HEK293 (cell line): Measurements from ENCODE around the gene OLA1.

ENCODE experiments used
- GFI1B ChIP-seq: fragments of 450-650 bp; formaldehyde crosslinking; IDR thresholded peaks from 2 replicates; pipeline ENCODE4 v1.5.1; 2016; ENCODE audit warnings: missing biosample characterization, missing genetic modification characterization
- YY1 ChIP-seq: fragments of 450-650 bp; formaldehyde crosslinking; IDR thresholded peaks from 2 replicates; pipeline ENCODE4 v1.5.1; 2018; ENCODE audit warnings: missing biosample characterization, missing genetic modification characterization
- ZBTB7A ChIP-seq: fragments of 450-650 bp; formaldehyde crosslinking; IDR thresholded peaks from 2 replicates; pipeline ENCODE4 v1.5.1; 2016; ENCODE audit warnings: low read depth, missing biosample characterization, missing genetic modification characterization
- ZEB2 ChIP-seq: fragments of 450-650 bp; formaldehyde crosslinking; IDR thresholded peaks from 2 replicates; pipeline ENCODE4 v1.5.1; 2016; ENCODE audit warnings: missing biosample characterization, missing genetic modification characterization
- ZFP3 ChIP-seq: fragments of 450-650 bp; formaldehyde crosslinking; IDR thresholded peaks from 2 replicates; pipeline ENCODE4 v1.5.1; 2016; ENCODE audit warnings: low read depth, missing biosample characterization, missing genetic modification characterization
- ZFP69B ChIP-seq: fragments of 450-650 bp; formaldehyde crosslinking; IDR thresholded peaks from 2 replicates; pipeline ENCODE4 v1.5.1; 2016; ENCODE audit warnings: missing biosample characterization, missing genetic modification characterization
- ZNF223 ChIP-seq: fragments of 450-650 bp; formaldehyde crosslinking; IDR thresholded peaks from 2 replicates; pipeline ENCODE4 v1.5.1; 2016; ENCODE audit warnings: missing biosample characterization, missing genetic modification characterization
- ZNF350 ChIP-seq: fragments of 450-650 bp; formaldehyde crosslinking; IDR thresholded peaks from 2 replicates; pipeline ENCODE4 v1.5.0; 2017; ENCODE audit warnings: missing biosample characterization, mild to moderate bottlenecking, missing genetic modification characterization
- ZNF510 ChIP-seq: fragments of 450-650 bp; formaldehyde crosslinking; IDR thresholded peaks from 2 replicates; pipeline ENCODE4 v1.5.1; 2018; ENCODE audit warnings: mild to moderate bottlenecking, missing genetic modification characterization, missing biosample characterization; ENCODE audit not compliant: insufficient replicate concordance
- ZNF777 ChIP-seq: fragments of 450-650 bp; formaldehyde crosslinking; IDR thresholded peaks from 2 replicates; pipeline ENCODE4 v1.5.1; 2017; ENCODE audit warnings: missing biosample characterization, missing genetic modification characterization, borderline replicate concordance
- TF ChIP-seq, protein P1 (sequence below): fragments of 450-650 bp; formaldehyde crosslinking; IDR thresholded peaks from 2 replicates; pipeline ENCODE4 v1.5.1; 2016; ENCODE audit warnings: missing biosample characterization, missing genetic modification characterization
- TF ChIP-seq, protein P2 (sequence below): fragments of 450-650 bp; formaldehyde crosslinking; IDR thresholded peaks from 2 replicates; pipeline ENCODE4 v1.5.1; 2016; ENCODE audit warnings: missing biosample characterization, missing genetic modification characterization

DNA sequence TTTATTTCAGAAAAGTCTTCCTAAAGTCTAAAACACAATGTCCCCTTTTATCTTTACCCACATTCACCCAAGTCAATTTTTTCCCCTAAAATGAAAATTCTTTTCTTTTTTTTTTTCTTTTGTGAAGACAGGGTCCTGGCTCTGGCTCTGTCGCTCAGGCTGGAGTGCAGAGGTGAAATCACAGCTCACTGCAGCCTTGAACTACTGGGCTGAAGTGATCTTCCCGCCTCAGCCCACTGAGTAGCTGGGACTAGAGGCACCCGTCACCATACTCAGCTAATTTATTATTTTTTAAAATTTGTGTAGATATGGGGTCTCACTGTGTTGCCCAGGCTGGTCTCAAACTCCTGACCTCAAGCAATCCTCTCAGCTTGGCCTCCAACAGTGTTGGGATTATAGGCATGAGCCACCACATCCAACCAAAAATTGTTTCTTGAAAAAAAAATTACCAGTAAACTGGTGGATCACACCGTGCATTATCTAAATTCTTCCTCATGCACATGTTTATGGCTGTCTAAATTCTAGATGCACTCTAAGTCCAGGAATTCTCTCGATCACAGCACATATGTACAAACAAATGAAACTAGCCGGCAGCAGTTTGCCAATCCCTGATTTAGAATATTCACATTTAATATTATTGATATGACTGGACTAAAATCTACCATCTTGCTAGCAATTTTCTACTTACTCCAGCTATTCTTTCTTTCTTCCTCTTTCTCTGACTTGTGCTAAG is 56.8 kb downstream of the OLA1 start:
- TF ChIP-seq YY1 (tag by site-specific recombination) (no peak), ZBTB7A (tag by site-specific recombination) (no peak), ZNF777 (tag by site-specific recombination) (no peak), ZNF510 (tag by site-specific recombination) (no peak), ZNF350 (no peak), ZFP3 (tag by site-specific recombination) (no peak), ZNF223 (no peak), ZFP69B (tag by site-specific recombination) (no peak), ZEB2 (no peak), GFI1B (no peak)
- TF ChIP-seq, protein P1, sequence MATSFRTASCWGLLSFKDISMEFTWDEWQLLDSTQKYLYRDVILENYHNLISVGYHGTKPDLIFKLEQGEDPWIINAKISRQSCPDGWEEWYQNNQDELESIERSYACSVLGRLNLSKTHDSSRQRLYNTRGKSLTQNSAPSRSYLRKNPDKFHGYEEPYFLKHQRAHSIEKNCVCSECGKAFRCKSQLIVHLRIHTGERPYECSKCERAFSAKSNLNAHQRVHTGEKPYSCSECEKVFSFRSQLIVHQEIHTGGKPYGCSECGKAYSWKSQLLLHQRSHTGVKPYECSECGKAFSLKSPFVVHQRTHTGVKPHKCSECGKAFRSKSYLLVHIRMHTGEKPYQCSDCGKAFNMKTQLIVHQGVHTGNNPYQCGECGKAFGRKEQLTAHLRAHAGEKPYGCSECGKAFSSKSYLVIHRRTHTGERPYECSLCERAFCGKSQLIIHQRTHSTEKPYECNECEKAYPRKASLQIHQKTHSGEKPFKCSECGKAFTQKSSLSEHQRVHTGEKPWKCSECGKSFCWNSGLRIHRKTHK (tag by site-specific recombination) = no peak
- TF ChIP-seq, protein P2, sequence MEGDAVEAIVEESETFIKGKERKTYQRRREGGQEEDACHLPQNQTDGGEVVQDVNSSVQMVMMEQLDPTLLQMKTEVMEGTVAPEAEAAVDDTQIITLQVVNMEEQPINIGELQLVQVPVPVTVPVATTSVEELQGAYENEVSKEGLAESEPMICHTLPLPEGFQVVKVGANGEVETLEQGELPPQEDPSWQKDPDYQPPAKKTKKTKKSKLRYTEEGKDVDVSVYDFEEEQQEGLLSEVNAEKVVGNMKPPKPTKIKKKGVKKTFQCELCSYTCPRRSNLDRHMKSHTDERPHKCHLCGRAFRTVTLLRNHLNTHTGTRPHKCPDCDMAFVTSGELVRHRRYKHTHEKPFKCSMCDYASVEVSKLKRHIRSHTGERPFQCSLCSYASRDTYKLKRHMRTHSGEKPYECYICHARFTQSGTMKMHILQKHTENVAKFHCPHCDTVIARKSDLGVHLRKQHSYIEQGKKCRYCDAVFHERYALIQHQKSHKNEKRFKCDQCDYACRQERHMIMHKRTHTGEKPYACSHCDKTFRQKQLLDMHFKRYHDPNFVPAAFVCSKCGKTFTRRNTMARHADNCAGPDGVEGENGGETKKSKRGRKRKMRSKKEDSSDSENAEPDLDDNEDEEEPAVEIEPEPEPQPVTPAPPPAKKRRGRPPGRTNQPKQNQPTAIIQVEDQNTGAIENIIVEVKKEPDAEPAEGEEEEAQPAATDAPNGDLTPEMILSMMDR (tag by site-specific recombination) = no peak
